GM10248 (cell line): ENCODE data around the gene TMEM63C.

Experiments
- CTCF ChIA-PET: fragments of 300-600 bp; sonication (Branson Sonifier 250); formaldehyde crosslinking; extraction: SDS; loops from one replicate; lab custom pipeline; 2021; ENCODE audit warnings: antibody characterized with exemption; lab: Yijun Ruan, JAX
- POLR2A ChIA-PET: fragments of 350-650 bp; sonication (Branson Sonifier 250); formaldehyde crosslinking; extraction: SDS; loops from one replicate; lab custom pipeline; 2020; ENCODE audit warnings: antibody characterized with exemption; lab: Yijun Ruan, JAX
- DNase-seq: peaks from one replicate; pipeline ENCODE4 v3.0.0; 2012; ENCODE audit errors: extremely low spot score
- CTCF ChIP-seq: IDR thresholded peaks from 2 replicates; pipeline ENCODE4 v1.5.1; 2012; ENCODE audit warnings: mild to moderate bottlenecking, low read depth; ENCODE audit errors: extremely low read depth, missing control alignments, control extremely low read depth

The TMEM63C gene

GRCh38 chr14:77273796-77274195 is 92.2 kb downstream of the TMEM63C start:
- no peak for TF ChIP-seq CTCF
- no peak for DNase-seq
- CTCF ChIA-PET = no interaction called here
- POLR2A ChIA-PET = no interaction called here

GRCh38 chr14:77275041-77275580 is 93.5 kb downstream of the TMEM63C start:
- no peak for TF ChIP-seq CTCF
- ChIA-PET CTCF (no interaction called here), POLR2A (no interaction called here)
- DNase-seq = no peak

GRCh38 chr14:77275601-77276017 is 94.0 kb downstream of the TMEM63C start:
- CTCF ChIA-PET = no interaction called here
- TF ChIP-seq CTCF = no peak
- no peak for DNase-seq
- POLR2A ChIA-PET = no interaction called here

- POLR2A ChIA-PET = no interaction called here
- CTCF ChIA-PET = interaction anchor here (1.2 to 1.4 kb wide), 2 partner anchors 39 to 40 kb away, joined by 3 read pairs; no protein-coding TSS in a partner anchor
- DNase-seq = no peak
- no peak for TF ChIP-seq CTCF
Measured at GRCh38 chr14:77276295-77276935, 94.8 kb downstream of the TMEM63C start.

GRCh38 chr14:77276959-77277358 is 95.4 kb downstream of the TMEM63C start:
- POLR2A ChIA-PET = no interaction called here
- CTCF ChIA-PET = interaction anchor here (1.0 to 1.4 kb wide), 3 partner anchors 10 to 40 kb away, joined by 3 to 5 read pairs (median 3); no protein-coding TSS in a partner anchor
- no peak for TF ChIP-seq CTCF
- DNase-seq = no peak

GRCh38 chr14:77278461-77279230 is 97.0 kb downstream of the TMEM63C start:
- no peak for DNase-seq
- CTCF ChIA-PET = interaction anchor here (1.4 to 2.8 kb wide), 3 partner anchors 11 to 22 kb away, joined by 3 to 8 read pairs (median 4); no protein-coding TSS in a partner anchor
- no peak for TF ChIP-seq CTCF
- POLR2A ChIA-PET = no interaction called here
